Stimulated activated CD4-positive, alpha-beta T cell treated with anti-CD3 and anti-CD28 coated beads, Interleukin-12 subunit alpha, Interleukin-12 subunit beta, amount 100 ng/mL, for 48 hours (primary cell): ENCODE data around the gene ALG8.
"Not testable (repeated sequence)": the region's sequence is repeated elsewhere in the genome, so short reads cannot be mapped to it uniquely, and the experiment has no call there.

Experiments used
- DNase-seq, 3 donors: peaks; one replicate each; pipeline ENCODE4 v3.0.0-alpha.2; 2020; ENCODE audit warnings: low read depth in 2 of 3, low spot score in 1 of 3

ALG8 gene

GRCh38 chr11:78139422-78140391 lies at the start of gene ALG8:
ALG8 (minus strand) TSS chr11:78139626; CDS start chr11:78139588, 38 bp downstream.
- peak; percentile 90 to 96 (median 95) for DNase-seq

GRCh38 chr11:78188286-78189173 lies 49.1 kb upstream of the ALG8 start, which contains the start of the genes KCTD21 and USP35:
KCTD21 (minus strand) TSS chr11:78188626; CDS start chr11:78174554, 14,072 bp downstream.
USP35 (plus strand) TSS chr11:78188919; CDS start chr11:78196246, 7,327 bp downstream.
- peak; percentile 86 to 93 (median 88) for DNase-seq

GRCh38 chr11:78187366-78188285 lies 48.2 kb upstream of the ALG8 start:
- peak; percentile 66 to 82 (median 74) for DNase-seq

- no peak for DNase-seq
Measured at GRCh38 chr11:78181185-78181584, 41.8 kb upstream of the ALG8 start.

GRCh38 chr11:78180751-78181150 lies 41.3 kb upstream of the ALG8 start:
- no peak for DNase-seq

GRCh38 chr11:78179459-78180071 lies 40.1 kb upstream of the ALG8 start:
- no peak for DNase-seq

GRCh38 chr11:78177216-78177615 lies 37.8 kb upstream of the ALG8 start:
- DNase-seq = no peak

- no peak for DNase-seq
Measured at GRCh38 chr11:78176605-78177141, 37.2 kb upstream of the ALG8 start.

GRCh38 chr11:78175862-78176261 lies 36.4 kb upstream of the ALG8 start:
- DNase-seq = not testable (repeated sequence)

- no peak for DNase-seq
Measured at GRCh38 chr11:78171951-78172350, 32.5 kb upstream of the ALG8 start.

GRCh38 chr11:78170874-78171549 lies 31.6 kb upstream of the ALG8 start:
- DNase-seq = no peak

GRCh38 chr11:78170413-78170812 lies 31.0 kb upstream of the ALG8 start:
- DNase-seq = no peak

GRCh38 chr11:78168539-78169477 lies 29.4 kb upstream of the ALG8 start:
- no peak for DNase-seq

- DNase-seq = no peak
Measured at GRCh38 chr11:78166855-78167469, 27.5 kb upstream of the ALG8 start.

- DNase-seq = no peak
Measured at GRCh38 chr11:78164471-78164870, 25.0 kb upstream of the ALG8 start.

- DNase-seq = no peak
Measured at GRCh38 chr11:78163828-78164227, 24.4 kb upstream of the ALG8 start.

- no peak for DNase-seq
Measured at GRCh38 chr11:78161962-78162371, 22.5 kb upstream of the ALG8 start.

- DNase-seq = no peak
Measured at GRCh38 chr11:78161346-78161745, 21.9 kb upstream of the ALG8 start.
